NB4 (cell line): ENCODE measurements around the gene CBLB.

Experiments used
- CTCF ChIP-seq: IDR thresholded peaks from one replicate; pipeline ENCODE4 v1.5.1; 2012; ENCODE audit warnings: low read depth, low read length
- MAX ChIP-seq: IDR thresholded peaks from 2 replicates; pipeline ENCODE4 v1.6.1; 2011; ENCODE audit warnings: low read depth, low read length
- MYC ChIP-seq: IDR thresholded peaks from 2 replicates; pipeline ENCODE4 v1.6.1; 2011; ENCODE audit warnings: low read depth, low read length
- POLR2A ChIP-seq: IDR thresholded peaks from 2 replicates; pipeline ENCODE4 v1.6.1; 2011; ENCODE audit warnings: mild to moderate bottlenecking; ENCODE audit not compliant: insufficient read length; ENCODE audit errors: extremely low read depth

- TF ChIP-seq CTCF (no peak), POLR2A (no peak), MAX (no peak), MYC (no peak)
These were observed 32.3 kb downstream of the CBLB start for GRCh38 chr3:105836533-105836932.
